Astrocyte of the hippocampus (primary cell): Measurements from ENCODE around the gene HOXC13.

Experiments
- DNase-seq: peaks from one replicate; pipeline ENCODE4 v3.0.0; 2011; ENCODE audit warnings: low read depth, low spot score

Gene HOXC13

DNA sequence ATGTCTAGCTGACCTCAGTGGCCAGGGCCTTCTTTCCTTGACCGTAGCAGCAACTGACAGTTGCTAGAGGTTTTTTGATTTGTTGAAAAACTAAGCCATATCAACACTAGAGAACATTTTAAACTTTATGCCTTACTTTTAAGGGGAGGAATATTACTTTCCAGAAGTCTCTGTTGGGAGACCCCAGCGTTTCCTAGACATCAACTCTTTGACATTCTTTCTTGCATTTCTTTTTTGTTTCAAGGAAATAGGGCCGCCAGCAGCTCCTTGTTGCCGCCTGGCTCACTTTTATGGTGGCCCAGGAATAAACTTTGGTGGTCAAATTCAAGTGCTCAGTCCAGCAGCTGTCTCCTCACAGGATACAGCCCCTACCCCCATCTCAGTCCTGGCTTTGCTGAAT lies 31.8 kb downstream of the HOXC13 start:
- DNase-seq = no peak

DNA sequence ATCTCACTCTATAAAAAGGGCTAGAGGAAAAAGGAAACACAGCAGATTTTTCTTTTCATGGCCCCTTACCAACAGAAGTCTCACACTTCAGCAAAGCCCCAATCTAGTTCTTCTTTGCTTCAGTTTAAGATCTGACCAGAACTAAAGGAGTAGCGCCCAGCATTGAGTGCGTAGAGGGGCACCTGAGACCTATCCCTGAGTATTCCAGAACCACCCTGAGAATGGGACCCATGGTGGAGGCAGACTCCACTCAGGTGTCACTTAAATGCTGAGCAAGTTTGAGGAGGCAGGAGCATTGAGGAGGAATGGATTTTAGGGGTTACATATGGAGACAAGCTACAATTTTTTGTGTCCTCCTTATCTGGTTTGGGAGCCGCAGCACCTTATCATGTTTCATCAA lies 32.5 kb downstream of the HOXC13 start:
- no peak for DNase-seq

DNA sequence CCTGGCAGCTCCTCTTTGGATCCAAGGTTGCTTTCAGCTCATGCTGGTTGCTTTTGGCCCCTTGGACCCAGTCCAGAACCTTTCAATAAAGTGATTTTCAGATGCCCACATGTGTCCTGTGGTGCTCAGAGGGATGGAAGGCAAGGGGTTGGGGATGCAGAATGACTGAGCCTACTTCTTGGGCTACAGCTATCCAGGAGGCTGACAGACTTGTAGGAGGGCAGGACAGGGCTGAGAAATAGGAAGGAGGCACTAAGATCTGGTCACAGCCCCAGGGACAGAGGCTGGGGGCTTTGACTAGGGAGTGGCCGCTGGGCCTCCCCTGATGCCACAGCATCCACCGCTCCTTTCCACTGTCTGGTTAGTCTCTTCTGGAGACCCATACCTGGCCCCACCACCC lies 33.1 kb downstream of the HOXC13 start:
- no peak for DNase-seq

- no peak for DNase-seq
Measured at GRCh38 chr12:53972152-53972702, 33.6 kb downstream of the HOXC13 start.

GRCh38 chr12:53972722-53973235 lies 34.1 kb downstream of the HOXC13 start, which contains the start of gene HOXC11:
Gene HOXC11, plus strand, starts transcription at chr12:53973126. Its CDS starts 116 bp downstream, at chr12:53973242.
- DNase-seq = no peak

DNA sequence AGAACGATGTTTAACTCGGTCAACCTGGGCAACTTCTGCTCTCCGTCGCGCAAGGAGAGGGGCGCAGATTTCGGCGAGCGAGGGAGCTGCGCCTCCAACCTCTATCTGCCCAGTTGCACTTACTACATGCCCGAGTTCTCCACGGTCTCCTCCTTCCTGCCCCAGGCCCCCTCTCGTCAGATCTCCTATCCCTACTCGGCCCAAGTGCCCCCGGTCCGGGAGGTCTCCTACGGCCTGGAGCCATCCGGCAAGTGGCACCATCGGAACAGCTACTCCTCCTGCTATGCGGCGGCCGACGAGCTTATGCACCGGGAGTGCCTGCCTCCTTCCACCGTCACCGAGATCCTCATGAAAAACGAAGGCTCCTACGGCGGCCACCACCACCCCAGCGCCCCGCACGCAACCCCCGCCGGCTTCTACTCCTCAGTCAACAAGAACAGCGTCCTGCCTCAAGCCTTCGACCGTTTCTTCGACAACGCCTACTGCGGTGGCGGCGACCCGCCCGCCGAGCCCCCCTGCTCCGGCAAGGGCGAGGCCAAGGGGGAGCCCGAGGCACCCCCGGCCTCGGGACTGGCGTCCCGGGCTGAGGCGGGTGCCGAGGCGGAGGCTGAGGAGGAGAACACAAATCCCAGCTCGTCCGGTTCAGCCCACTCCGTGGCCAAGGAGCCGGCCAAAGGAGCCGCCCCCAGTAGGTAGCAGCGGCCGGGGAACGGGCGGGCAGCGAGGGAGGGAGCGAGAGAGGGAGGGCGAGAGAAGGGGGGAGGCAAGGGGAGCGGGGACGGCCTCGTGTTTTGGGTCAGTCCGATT lies 34.8 kb downstream of the HOXC13 start:
- no peak for DNase-seq

- DNase-seq = no peak
Measured at GRCh38 chr12:53974084-53975063, 35.7 kb downstream of the HOXC13 start, which contains the start of gene HOTAIR. Gene HOTAIR, minus strand, starts transcription at chr12:53974954.

DNA sequence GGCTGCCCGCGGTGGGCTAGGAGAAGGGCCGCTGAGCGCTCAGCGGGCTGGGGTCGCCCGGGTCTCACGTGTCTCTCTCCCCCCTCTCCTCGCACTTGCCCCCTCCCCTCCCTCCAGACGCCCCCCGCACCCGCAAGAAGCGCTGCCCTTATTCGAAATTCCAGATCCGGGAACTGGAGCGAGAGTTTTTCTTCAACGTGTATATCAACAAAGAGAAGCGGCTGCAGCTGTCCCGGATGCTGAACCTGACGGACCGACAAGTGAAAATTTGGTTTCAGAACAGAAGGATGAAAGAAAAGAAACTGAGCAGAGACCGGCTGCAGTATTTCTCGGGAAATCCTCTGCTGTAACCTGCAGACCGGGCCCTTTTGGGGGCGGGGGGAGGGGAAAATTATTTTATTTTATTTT lies 36.4 kb downstream of the HOXC13 start:
- no peak for DNase-seq

- DNase-seq = no peak
Measured at GRCh38 chr12:53975479-53976152, 37.0 kb downstream of the HOXC13 start.

DNA sequence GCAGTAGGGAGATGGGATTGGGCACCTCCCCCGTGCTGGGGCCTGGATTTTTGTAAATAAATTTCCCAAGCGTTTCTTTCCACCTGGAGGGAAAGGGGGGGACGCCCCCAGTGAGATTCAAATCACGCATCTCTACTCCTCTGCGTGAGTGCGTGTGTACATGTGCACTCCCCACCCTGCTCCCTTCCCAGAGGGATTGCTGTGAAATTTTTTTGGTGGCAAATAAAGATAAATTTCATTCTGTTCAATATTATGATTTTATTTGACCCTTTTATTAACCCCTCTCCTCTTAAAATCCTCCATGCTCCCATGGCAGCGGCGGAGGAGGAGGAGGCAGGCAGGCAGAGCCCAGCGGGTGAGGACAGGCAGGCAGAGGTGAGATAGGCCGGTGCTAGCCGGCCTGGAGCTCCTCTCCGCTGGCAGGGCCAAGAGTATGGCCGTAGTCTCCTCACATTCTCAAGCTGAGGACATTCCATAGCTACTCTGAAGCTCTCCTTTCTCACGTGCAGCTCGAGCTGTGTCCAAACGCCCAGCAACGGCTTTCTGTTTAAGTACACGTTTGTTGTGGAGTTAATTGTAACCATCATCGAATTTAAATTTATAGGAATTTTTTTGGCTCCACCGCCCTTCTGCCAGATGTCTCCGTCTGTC lies 37.7 kb downstream of the HOXC13 start:
- DNase-seq = no peak

GRCh38 chr12:53976823-53977595 lies 38.4 kb downstream of the HOXC13 start:
- no peak for DNase-seq

- DNase-seq = no peak
Measured at GRCh38 chr12:53977596-53978445, 39.2 kb downstream of the HOXC13 start.

DNA sequence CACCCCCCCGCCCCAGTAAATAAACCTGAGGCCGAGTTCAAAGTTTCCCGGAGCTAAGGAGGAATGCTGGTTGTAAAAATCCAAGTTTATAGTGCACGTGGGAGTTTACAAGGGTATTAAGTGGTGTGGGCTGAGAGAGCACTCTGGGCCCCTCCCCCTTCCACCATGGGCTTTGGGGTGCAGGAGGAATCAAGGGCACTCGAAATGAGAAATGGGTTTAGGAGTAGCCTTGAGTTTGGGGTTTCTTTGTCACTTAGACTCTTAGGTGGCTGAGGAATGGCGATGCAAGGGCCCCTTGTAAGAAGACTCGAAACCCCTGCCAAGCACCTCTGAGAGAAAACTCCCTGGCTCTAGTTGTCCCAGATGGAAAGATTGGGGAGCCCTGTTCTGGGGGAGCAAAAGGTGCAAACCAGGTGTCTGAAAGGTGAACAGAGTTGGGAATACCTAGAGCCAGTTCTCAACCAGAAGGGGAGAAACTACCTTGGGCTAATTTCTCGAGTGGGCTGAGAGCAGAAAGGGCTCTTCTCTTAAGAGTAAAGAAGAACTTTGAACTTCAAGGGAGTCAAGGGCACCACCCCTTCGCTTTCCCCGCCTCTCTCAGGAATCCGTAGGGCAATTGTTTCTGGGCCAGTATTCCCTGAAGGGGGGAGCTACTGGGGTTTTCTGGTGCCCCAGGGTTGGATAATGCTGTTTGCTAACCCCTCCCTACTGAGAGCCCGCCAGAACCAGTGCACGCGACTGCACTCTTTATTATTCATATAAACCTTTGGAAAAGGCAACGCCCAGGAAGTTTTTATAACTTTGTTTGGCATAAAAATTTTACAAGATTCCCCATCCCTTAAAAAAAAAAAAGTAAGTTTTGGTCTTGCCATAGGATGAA lies 40.1 kb downstream of the HOXC13 start:
- DNase-seq = no peak

DNA sequence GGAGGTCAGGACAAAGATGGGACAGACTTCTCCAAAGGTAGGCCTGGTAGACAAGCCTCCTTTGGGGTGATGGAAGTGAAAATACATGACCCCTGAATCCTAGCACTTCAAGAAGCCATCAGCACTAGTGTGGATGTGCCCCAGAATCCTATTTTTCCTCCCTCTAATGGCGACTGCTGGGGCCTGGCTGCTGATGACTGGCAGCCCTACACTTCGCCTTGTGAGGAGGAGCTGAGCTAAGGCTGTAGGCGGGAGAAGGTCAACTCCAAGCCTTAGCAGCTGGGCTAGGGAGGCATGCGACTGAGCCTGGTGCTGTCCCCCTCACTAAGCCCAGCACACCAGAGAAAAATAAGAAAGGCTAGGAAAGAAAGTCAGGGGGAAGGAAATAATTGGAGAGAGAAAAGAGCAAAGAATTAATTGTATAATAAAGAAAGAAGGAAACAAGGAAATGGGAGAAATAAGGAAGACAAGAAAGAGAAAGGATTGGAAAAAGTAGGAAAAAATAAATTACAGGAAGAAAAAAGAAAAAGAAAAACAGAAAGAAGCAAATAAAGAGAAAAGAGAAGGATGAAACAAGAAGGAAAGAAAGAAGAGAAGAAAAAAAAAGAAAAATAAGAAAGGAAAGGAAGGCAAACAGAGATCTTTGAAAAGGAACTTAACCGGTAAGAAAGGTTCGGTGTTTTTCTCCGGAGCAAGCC lies 41.6 kb downstream of the HOXC13 start:
- DNase-seq = no peak

GRCh38 chr12:53980802-53981496 lies 42.3 kb downstream of the HOXC13 start:
- no peak for DNase-seq

- no peak for DNase-seq
Measured at GRCh38 chr12:53981634-53982565, 43.3 kb downstream of the HOXC13 start.
